HG03039 (cell line): ENCODE results near the gene SERPINB10.

Experiments used
- ATAC-seq: cut with Tn5 transposase; IDR thresholded peaks from one replicate; pipeline ENCODE4 v1.9.1; 2021; ENCODE audit warnings: mild to moderate bottlenecking, moderate library complexity; ENCODE audit not compliant: unreplicated experiment

The SERPINB10 gene

DNA sequence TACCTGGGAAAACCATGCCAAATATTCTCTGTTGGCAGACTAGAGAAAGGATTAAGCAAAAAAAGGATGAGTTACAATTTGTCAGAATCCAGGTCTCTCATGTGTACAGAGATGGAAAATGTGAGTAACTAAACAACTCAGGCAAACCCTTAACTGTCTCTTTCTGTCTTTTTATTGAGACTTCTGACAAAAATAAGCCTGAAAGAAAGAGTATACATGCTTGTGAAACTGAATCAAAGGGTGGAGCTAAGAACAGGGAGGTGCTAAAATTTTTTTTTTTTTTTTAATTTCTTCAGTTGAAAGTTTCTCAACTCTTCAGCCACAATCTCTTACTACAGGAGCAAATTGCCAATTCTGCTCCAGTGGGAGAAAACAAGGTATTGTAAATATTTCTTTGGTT lies at the start of gene SERPINB10:
SERPINB10 (plus strand) TSS at position 295 of the 400 bp plus-strand sequence. CDS start 7,553 bp downstream, outside the sequence.
- ATAC-seq, result peak; percentile 42

DNA sequence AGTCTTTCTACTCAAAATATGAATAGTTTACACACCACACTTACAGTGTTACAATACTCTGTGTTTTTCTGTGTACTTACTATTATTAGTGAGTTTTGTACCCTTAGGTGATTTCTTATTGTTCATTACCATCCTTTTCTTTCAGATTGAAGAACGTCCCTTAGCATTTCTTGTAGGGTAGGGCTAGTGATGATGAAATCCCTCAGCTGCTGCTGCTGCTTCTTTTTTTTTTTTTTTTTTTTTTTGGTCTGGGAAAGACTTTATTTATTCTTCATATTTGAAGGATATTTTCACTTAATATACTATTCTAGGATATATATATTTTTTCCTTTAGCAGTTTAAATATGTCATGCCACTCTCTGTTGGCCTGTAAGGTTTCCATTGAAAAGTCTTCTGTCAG lies 49.3 kb upstream of the SERPINB10 start:
- ATAC-seq, result no peak

- ATAC-seq, result no peak
Measured at GRCh38 chr18:63859781-63860475, 47.8 kb upstream of the SERPINB10 start.

GRCh38 chr18:63860531-63860930 lies 47.2 kb upstream of the SERPINB10 start:
- no peak for ATAC-seq

GRCh38 chr18:63867368-63868125 lies 40.2 kb upstream of the SERPINB10 start:
- no peak for ATAC-seq

- no peak for ATAC-seq
Measured at GRCh38 chr18:63868546-63868945, 39.2 kb upstream of the SERPINB10 start.

DNA sequence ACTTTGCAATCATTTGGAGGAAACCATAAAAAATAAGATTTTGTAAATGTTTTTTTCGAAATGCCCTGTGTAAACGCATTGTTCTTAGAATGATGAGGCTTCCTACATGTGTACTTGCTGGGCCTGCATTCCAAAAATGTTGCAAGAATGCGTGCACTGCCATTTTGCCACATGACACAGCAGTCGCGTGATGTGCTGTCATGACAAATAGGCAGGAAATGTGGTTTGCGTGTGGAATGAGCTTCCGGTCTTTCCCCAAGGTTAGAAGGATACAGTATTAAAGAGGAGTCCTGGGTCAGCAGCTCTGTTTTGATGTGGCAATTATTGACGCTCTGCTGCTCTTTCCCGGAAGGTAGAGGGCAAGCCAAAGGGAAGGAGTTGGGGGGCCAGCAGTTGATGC lies 38.4 kb upstream of the SERPINB10 start:
- no peak for ATAC-seq

DNA sequence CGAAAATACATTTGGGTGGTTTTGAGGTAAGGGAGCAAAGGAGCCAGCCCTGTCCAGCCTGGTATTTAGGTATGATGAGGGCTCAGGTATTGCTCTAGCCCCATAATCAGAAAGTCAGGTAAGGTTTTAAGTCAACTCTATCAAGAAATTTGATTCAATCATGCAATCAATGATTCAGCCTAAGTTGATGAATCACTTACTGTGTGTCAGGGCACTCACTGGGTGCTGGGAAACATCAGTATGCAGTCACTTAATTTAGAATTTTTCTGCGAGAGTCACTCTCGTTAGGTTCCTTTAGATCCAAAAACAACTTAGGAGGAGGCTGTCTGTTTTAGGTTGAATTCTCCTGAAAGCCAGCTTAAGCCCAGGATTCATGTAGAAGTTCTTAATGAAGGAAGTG lies 37.9 kb upstream of the SERPINB10 start:
- no peak for ATAC-seq

- no peak for ATAC-seq
Measured at GRCh38 chr18:63871836-63872235, 35.9 kb upstream of the SERPINB10 start.

DNA sequence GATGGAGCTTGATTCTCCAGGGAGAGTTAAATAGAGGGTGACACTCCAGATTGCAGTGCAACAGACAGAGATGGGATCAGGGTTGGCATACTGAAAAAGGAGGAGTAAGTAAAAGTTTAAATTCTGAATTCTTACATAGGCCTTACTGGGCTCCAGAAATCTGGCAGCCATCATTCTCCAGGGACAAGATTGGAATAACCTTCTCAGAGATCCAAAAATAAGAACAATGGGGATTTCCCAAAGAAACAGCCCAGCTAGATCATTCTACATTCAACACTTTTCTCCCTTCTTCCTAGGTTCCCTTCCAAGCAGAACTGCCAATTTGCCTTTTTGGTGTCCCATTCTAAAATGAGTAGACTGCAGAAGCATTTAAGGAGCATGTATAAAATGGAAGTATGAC lies 35.2 kb upstream of the SERPINB10 start:
- ATAC-seq, result no peak

DNA sequence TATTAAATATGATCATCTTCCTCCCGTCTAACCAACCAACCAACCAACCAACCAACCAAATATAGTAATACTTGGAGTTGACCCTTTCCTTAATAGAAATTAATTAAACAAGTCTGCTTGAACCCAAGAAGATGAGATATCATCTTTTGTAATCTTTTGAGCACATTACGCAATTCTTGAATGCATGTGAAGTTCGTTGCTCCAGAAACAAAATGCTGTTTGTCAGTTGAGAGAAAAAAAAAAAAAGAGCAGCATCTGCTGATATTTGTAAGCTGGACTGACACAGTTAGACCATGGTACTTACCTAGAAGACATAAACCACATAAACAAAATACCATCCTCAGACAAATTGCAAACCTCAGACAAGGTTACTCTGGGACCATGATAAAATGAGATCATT lies 29.4 kb upstream of the SERPINB10 start:
- no peak for ATAC-seq

DNA sequence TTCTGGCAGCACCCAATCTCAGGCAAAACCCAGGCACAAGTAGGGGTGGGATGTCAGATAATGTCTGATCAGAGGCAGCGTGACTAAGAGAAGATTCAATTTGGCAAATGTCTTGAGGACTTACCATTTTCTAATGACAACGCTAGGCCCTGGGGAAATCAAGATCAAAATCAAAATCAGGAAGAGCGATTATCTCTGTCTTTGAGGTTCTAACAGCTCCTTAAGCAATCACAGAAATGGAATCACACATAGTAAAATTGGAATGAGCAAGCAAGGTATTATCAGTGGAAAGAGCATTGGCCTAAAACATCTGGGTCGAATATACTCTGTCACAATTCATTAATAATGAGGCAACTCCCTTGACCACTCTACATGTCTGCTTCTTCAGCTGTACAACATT lies 28.8 kb upstream of the SERPINB10 start:
- no peak for ATAC-seq

- no peak for ATAC-seq
Measured at GRCh38 chr18:63879709-63880108, 28.0 kb upstream of the SERPINB10 start.

DNA sequence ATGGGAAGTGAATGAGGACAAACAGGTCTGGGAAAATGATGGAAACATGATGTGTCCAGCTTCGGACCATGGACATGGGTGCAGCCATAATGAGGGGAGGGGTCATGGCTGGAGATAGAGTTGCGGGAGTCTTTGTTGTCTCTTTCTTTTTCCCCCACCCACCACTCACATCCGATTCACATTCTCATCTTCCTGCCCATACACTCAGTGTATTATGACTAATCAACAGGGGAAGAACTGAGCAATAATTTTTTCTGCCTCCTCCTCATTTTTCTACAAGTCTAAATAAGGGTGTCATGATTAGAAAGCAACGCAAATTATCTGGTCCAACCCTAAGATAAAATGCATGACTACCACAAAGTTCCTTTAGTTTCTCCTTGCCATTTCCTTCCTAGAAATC lies 25.9 kb upstream of the SERPINB10 start:
- no peak for ATAC-seq

DNA sequence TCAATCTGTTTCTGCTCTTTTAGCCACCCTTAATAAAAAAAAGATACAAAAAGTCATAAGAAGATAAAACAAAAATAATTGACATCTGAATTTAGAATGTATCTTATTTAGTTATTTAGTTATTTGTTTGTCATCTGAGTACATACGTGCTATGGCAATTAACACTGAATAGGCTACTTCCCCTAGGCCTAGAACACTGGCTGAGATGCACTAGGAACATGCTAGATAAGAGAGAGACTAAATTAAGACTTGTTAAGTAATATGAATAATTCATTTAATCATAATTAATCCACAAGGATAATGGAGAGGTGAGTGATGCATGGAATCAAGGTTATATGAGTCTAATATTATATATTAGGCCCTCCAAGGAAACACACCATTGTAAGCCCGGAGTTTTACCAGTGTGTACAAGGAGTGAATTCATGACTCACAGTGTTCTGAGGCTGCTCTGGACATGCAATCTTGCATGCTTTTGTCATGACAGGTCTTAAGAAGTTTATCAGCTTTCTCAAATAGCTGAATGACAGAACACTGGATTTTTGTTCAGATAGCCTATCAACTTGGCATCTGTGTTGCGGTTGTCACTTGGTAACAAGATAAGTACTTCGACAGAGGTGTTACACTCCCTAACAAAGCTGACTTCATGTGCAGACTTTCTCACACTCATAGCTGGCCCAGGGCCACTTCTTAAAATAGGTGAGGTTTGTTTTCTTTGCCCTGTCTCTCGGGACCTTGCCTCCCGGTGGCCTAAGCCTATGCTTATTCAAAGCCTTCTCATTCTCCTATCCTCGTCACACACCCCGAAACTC lies 25.2 kb upstream of the SERPINB10 start:
- ATAC-seq, result no peak

DNA sequence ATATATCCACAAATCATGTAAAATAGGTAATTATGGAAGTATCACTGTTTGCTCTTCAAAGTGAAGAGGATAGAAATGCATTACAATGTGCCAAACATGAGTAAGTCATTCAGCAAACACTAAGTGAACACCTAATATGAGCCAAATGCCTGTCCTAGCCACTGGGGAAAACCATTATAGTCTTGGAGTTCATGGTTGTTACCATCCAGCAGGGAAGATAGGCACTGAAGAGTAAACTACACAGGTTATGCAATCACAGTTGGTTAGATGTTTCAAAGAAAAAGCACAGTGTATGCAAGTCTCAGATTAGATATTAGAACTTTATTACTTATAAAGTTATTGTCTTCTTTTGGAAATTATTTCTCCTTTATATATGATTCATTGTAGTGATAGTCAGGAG lies 24.1 kb upstream of the SERPINB10 start:
- ATAC-seq, result no peak

- ATAC-seq, result no peak
Measured at GRCh38 chr18:63887424-63887823, 20.3 kb upstream of the SERPINB10 start, which contains the start of gene SERPINB2. SERPINB2 (plus strand) TSS chr18:63887705; CDS start chr18:63891445, 3,740 bp downstream.

DNA sequence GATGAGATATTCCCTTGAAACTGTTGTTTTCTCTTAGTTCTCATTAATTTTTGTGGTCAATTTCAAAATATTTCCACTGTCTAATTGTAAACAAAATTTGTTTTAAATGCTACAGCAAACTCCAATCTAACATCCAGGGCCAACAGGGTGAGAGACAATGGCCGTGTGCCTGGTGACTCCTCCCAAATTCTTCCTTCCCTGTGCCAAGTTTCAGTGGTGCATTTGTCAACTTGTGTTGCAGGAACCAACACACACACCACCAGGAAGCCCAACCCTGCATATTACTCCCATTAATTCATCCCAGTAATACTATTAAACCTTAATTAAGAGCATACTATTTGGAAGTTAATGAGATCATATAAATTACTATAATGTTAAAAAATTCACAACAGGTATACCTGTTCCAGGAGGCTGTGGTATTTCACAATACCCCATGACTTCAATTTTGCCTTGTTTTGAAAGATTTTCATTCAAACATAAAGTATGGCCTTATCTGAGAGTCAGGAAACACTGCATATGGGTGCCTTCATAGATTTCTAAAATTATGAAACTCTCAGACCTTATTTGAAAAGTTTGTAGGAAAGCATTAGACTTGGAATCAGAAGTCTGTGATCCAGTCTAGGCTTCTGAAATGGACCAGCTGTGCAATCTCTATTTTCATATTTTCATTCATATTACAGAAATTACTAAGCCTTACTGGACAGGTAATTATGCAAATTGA lies 19.1 kb upstream of the SERPINB10 start:
- ATAC-seq, result no peak

- no peak for ATAC-seq
Measured at GRCh38 chr18:63889626-63890025, 18.1 kb upstream of the SERPINB10 start.

DNA sequence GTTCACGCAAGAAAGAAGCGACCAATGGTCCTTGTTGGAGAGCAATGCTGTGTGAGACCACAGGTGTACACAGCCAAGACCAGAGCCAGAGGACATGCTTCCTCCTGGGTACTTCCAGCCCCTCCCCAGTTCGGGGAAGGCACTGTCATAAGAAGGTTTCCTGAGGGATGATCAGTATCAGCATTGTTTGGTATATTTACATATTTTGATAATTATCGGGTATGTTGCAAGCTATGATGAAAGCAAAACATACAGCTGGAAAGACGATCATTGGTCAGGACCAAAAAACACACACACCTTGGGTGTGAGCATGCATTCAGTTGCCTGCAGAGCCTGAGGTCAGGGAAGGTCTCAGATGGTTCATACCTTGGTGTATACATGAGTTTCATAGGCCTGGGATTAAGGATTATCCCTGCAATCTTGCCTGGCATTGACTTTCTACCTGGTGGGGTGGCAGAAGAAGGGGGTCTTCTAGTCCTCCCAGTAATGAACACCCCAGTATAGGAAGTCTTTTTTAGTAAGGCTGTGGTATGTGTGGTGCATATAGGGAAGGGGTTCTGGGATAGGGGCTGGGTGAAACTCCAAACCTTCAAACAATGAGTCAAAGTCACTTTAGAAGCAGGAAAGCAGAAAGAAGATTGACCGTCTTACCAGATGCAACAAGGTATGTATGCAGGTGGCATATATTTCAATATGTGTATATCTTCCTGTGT lies 17.4 kb upstream of the SERPINB10 start:
- ATAC-seq, result no peak
